GM12891 (cell line): Measurements from ENCODE around the gene PSTK.

Experiments used
- DNase-seq: peaks from one replicate; pipeline ENCODE4 v3.0.0; 2011; ENCODE audit warnings: low spot score; ENCODE audit not compliant: insufficient read length
- FAIRE-seq: peaks from 2 replicates; lab custom pipeline; 2011; peaks lifted over from hg19 to GRCh38; lab: Jason Lieb, UNC
- PAX5 ChIP-seq: IDR thresholded peaks from 2 replicates; pipeline ENCODE4 v1.6.1; 2011; ENCODE audit warnings: low read length, moderate library complexity, mild to moderate bottlenecking; ENCODE audit not compliant: insufficient read depth, severe bottlenecking
- POLR2A ChIP-seq: IDR thresholded peaks from 2 replicates; pipeline ENCODE4 v1.6.1; 2011; ENCODE audit warnings: low read depth, low read length, control low read depth
- POLR2AphosphoS5 ChIP-seq: IDR thresholded peaks from 2 replicates; pipeline ENCODE4 v1.6.1; 2011; ENCODE audit warnings: low read depth, low read length, control low read depth
- POU2F2 ChIP-seq: IDR thresholded peaks from 2 replicates; pipeline ENCODE4 v1.6.1; 2011; ENCODE audit warnings: low read depth, mild to moderate bottlenecking, control low read depth, low read length, moderate library complexity
- SPI1 ChIP-seq: IDR thresholded peaks from 2 replicates; pipeline ENCODE4 v1.6.1; 2011; ENCODE audit warnings: low read depth, low read length, control low read depth
- TAF1 ChIP-seq: IDR thresholded peaks from 2 replicates; pipeline ENCODE4 v1.6.1; 2011; ENCODE audit warnings: low read depth, low read length, control low read depth

Gene PSTK

DNA sequence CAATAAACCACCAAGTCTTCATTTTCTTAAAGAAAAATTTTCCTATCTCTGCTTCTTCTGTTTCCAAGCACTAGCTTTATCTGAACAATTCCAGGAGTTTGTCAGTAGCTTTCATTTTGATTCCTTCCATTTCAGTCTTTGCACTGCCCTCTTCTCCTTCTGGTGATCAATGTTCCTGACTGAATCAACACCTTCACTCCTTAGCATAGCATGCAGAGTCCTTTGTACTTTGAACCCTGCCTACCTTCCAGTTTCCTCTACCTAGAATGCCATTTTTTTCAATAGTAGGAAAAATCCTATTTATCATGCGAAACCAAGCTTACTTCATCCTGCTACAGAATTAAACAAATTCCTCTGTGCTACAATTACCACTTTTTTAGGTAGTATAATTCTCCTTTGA is 24.3 kb upstream of the PSTK start:
- FAIRE-seq: no peak
- DNase-seq: no peak
- TF ChIP-seq SPI1 (no peak), POLR2AphosphoS5 (no peak), PAX5 (no peak), TAF1 (no peak), POU2F2 (no peak), POLR2A (no peak)

DNA sequence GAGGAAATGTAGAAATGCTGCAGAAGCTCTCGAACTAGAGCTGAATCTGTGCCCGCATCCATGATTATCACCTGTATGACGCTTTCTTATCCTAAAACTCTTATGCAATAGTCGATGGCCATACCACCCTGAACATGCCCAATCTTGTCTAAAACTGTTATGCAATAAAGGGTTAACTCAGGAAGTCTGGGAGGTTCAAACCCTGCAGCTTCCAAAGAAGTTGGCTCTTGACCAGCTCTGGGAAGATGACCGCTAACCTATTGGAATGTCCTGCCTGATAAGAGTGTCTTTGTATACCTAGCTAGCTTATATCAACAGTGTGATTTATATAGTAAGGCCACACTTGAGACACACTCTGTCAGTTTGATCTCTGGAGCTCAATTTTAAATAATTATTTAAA is 22.7 kb upstream of the PSTK start:
- DNase-seq (no peak), FAIRE-seq (no peak)
- TF ChIP-seq TAF1 (no peak), POLR2AphosphoS5 (no peak), PAX5 (no peak), SPI1 (no peak), POU2F2 (no peak), POLR2A (no peak)

DNA sequence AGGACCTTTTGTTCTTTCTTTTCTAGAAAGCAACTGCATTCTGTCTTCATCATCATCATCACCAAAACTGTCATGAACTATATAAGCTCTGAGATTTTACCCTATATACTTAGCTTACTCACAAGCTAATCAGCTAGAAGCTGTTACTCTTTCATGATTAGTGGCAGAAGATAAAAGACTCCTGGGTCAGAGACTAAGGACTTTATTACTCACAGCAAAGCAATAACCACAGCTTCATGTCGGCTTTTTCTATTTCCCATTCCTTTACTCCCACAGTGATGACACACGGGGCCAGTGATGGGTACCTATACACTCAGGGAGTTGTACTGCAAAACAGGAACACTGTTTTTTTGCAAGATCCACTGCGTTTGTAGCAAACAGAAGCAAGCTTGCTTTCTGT is 17.8 kb upstream of the PSTK start:
- TF ChIP-seq PAX5: no peak
- FAIRE-seq: no peak
- no peak for DNase-seq

DNA sequence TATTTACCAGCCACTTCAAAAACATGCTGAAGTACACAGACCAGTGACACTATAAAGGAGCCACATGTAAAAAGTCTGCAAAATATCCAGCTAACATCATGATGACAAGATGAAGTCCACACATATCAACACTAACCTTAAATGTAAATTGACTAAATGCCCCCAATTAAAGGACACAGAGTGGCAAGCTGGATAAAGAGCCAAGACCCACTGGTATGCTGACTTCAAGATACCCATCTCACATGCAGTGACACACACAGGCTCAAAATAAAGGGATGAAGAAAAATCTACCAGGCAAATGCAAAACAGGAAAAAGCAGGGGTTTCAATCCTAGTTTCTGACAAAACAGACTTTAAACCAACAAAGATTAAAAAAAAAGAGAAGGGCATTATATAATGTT is 13.3 kb upstream of the PSTK start:
- no peak for FAIRE-seq
- no peak for TF ChIP-seq TAF1
- TF ChIP-seq SPI1: no peak
- TF ChIP-seq PAX5: no peak
- TF ChIP-seq POLR2A: no peak
- no peak for TF ChIP-seq POLR2AphosphoS5
- TF ChIP-seq POU2F2: no peak
- DNase-seq: no peak

DNA sequence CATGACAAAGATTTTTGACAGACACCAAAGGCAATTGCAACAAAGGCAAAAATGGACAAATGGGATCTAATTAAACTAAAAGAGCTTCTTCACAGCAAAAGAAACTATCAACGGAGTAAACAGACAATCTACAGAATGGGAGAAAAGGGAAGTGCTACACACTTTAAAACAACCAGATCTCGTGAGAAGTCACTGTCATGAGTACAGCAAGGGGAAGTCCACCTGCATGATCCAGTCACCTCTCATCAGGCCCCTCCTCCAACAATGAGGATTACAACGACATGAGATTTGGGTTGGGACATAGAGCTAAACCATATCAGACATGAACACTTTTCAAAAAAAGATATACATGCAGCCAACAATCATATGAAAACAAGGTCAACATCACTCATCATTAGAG is 11.5 kb upstream of the PSTK start:
- no peak for DNase-seq
- no peak for FAIRE-seq
- TF ChIP-seq POU2F2 (no peak), SPI1 (peak; percentile 71)

DNA sequence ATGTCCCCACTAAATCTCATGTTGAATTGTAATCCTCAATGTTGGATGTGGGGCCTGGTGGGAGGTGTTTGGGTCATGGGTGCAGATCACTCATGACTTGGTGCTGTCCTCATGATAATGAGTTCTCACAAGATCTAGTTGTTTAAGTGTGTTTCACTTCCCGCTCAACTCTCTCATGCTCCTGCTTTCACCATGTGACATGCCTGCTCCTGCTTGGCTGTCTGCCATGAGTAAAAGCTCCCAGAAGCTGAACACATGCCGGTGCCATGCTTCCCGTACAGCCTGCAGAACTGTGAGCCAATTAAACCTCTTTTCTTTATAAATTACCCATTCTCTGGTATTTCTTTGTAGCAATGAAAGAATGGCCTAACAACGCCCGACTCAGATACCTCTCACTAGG is 6.2 kb upstream of the PSTK start:
- TF ChIP-seq TAF1: no peak
- TF ChIP-seq POU2F2: no peak
- 0 out of 2 replicates have a peak, but pooled peaks have one; percentile 13 for TF ChIP-seq SPI1
- no peak for DNase-seq
- FAIRE-seq: peak; percentile 76

DNA sequence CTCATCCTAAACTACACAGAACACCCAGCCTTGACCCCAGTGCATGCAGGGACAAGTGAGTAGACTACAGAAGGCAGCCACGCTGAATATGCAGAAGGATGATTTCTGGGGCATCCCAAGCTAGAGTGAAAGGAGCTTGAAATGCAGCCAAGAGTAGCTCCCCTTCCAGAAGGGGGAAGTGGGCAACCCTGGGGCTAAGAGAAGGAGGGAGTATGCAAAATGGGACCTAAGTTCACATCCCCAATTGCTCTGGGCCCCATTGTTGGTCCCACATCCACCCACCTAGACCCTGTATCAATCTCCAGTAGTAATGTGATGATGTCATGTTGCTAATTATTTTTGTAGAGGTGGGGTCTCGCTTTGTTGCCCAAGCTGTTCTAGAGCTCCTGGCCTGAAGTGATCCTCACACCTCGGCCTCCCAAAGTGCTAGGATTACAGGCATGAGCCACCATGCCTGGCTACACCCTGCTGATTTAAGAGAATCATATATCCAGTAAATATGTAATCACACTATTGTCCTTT is 5.6 kb upstream of the PSTK start:
- TF ChIP-seq TAF1: no peak
- no peak for TF ChIP-seq PAX5
- peak; percentile 65 for TF ChIP-seq SPI1
- no peak for TF ChIP-seq POLR2AphosphoS5
- TF ChIP-seq POLR2A: no peak
- TF ChIP-seq POU2F2: no peak
- DNase-seq (no peak), FAIRE-seq (no peak)

DNA sequence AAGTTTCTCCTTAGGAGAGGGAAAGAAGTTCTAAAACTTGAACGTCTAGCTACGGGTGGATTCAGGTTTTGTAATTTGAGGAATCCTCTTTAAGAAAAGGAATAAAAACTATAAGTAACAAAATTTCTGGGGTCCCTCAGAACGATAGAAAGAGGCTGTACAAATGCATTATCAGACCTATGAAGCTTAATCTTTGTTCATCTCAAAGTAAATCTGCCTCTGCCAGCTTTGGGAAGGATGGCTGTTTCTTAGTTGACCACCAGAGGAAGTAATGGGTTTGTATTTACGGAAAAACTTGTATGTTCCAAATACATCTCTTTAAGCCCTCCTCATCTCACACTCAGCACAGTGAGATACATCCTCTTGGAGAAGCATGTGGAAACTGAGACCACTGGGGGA is 864 bp downstream of the PSTK start:
- FAIRE-seq: peak; percentile 78
- DNase-seq: no peak
- TF ChIP-seq TAF1: no peak
- no peak for TF ChIP-seq POU2F2
- TF ChIP-seq POLR2AphosphoS5: no peak
- TF ChIP-seq SPI1: no peak
- TF ChIP-seq POLR2A: no peak
- no peak for TF ChIP-seq PAX5

DNA sequence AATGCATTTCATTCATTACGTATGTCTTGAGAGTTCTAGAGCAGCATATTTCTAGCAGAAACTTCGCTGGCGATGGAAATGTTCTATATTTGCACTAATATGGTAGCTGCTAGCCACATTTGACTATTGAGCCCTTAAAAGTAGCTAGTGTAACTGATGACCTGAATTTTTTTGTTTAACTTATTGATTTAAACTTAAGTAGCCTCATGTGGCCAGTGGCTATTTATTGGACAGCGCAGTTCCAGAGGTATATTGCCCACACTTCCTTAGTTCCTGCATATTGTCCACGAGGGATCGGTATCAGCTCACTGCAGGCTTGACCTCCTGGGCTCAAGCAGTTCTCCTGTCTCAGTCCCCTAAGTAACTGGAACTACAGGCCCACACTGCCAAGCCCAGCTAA is 3.7 kb downstream of the PSTK start:
- TF ChIP-seq POLR2AphosphoS5: no peak
- TF ChIP-seq PAX5: no peak
- TF ChIP-seq POLR2A: no peak
- TF ChIP-seq SPI1: no peak
- no peak for TF ChIP-seq POU2F2
- TF ChIP-seq TAF1: no peak
- FAIRE-seq (no peak), DNase-seq (no peak)

DNA sequence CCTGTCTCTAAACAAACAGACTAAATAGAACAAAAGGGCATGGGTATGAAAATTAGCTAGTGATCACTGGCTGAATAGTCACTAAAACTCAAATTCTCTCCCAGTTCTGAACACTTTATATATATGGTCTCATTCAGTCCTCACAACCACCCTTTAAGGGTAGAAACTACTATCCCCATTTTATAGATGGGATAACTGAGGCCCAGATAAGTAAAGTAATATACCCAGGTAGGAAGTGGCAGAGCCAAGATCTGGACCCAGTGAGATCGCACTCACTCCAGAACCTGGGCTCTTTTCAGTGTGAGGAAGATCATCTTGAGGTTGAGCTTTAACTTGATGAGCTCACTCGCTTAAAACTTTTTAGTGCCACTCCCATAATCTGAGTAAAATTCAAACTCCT is 4.5 kb downstream of the PSTK start:
- TF ChIP-seq PAX5 (no peak), POU2F2 (no peak), POLR2A (no peak), TAF1 (no peak), SPI1 (no peak), POLR2AphosphoS5 (no peak)
- no peak for FAIRE-seq
- no peak for DNase-seq
